HEK293 (cell line): ENCODE measurements around the gene CFAP46.

Source experiments
- CTCF ChIA-PET: fragments of 350-600 bp; formaldehyde crosslinking; extraction: SDS; loops from one replicate; lab custom pipeline; 2021; ENCODE audit warnings: antibody characterized with exemption; lab: Yijun Ruan, JAX
- POLR2A ChIA-PET: fragments of 300-600 bp; formaldehyde crosslinking; extraction: SDS; loops from one replicate; lab custom pipeline; 2020; ENCODE audit warnings: antibody characterized with exemption, inconsistent platforms; lab: Yijun Ruan, JAX
- H3K27ac ChIP-seq: fragments of 200-500 bp; sonication (Bioruptor generic); 2 replicates; pipeline ENCODE4 v1.5.1; 2014; ENCODE audit warnings: low read depth, low read length, control low read depth, inconsistent platforms; ENCODE audit errors: extremely low read depth
- H3K36me3 ChIP-seq, 2 experiments: fragments of 200-500 bp in 1 of 2; sonication (Bioruptor generic) in 1 of 2; 1 replicate in 1 of 2; 2 replicates in 1 of 2; pipeline ENCODE4 v1.5.1; 2014 to 2017; ENCODE audit warnings: inconsistent platforms in 2 of 2, low read length in 2 of 2; ENCODE audit not compliant: control insufficient read depth in 2 of 2, insufficient read depth in 1 of 2
- H3K4me1 ChIP-seq: fragments of 200-500 bp; sonication (Bioruptor generic); 2 replicates; pipeline ENCODE4 v1.5.1; 2014; ENCODE audit warnings: mild to moderate bottlenecking, low read length, inconsistent platforms; ENCODE audit not compliant: control insufficient read depth, insufficient read depth
- H3K4me3 ChIP-seq: 2 replicates; pipeline ENCODE4 v1.5.1; 2011; ENCODE audit warnings: low read depth, mild to moderate bottlenecking, control low read depth, low read length, moderate library complexity
- H3K9me3 ChIP-seq: fragments of 200-500 bp; sonication (Bioruptor generic); 2 replicates; pipeline ENCODE4 v1.5.1; 2014; ENCODE audit warnings: low read depth, low read length, inconsistent platforms; ENCODE audit not compliant: control insufficient read depth, insufficient read depth
- EGR2 ChIP-seq: fragments of 450-650 bp; formaldehyde crosslinking; IDR thresholded peaks from 2 replicates; pipeline ENCODE4 v1.5.1; 2016; ENCODE audit warnings: low read depth, missing biosample characterization, missing genetic modification characterization
- HOXC10 ChIP-seq: sonication (generic); formaldehyde crosslinking; IDR thresholded peaks from 2 replicates; pipeline ENCODE4 v1.8.1; 2023; ENCODE audit warnings: mild to moderate bottlenecking, missing genetic modification reagents
- PRDM1 ChIP-seq: fragments of 450-650 bp; formaldehyde crosslinking; IDR thresholded peaks from 2 replicates; pipeline ENCODE4; 2016; ENCODE audit warnings: missing biosample characterization, missing genetic modification characterization
- TRIM28 ChIP-seq: IDR thresholded peaks from 2 replicates; pipeline ENCODE4 v1.6.1; 2011; ENCODE audit warnings: low read length, control low read depth, borderline replicate concordance
- WT1 ChIP-seq: fragments of 450-650 bp; formaldehyde crosslinking; IDR thresholded peaks from 2 replicates; pipeline ENCODE4 v1.5.1; 2016; ENCODE audit warnings: missing biosample characterization, missing genetic modification characterization
- ZBTB17 ChIP-seq: fragments of 450-650 bp; formaldehyde crosslinking; IDR thresholded peaks from 2 replicates; pipeline ENCODE4 v1.5.1; 2016; ENCODE audit warnings: missing biosample characterization, missing genetic modification characterization
- ZNF112 ChIP-seq: fragments of 450-650 bp; formaldehyde crosslinking; IDR thresholded peaks from 2 replicates; pipeline ENCODE4 v1.5.0; 2017; ENCODE audit warnings: missing biosample characterization, missing genetic modification characterization
- ZNF202 ChIP-seq: fragments of 450-650 bp; formaldehyde crosslinking; IDR thresholded peaks from 2 replicates; pipeline ENCODE4 v1.5.1; 2016; ENCODE audit warnings: missing biosample characterization, missing genetic modification characterization, borderline replicate concordance
- ZNF23 ChIP-seq: fragments of 450-650 bp; formaldehyde crosslinking; IDR thresholded peaks from 2 replicates; pipeline ENCODE4 v1.5.1; 2016; ENCODE audit warnings: missing biosample characterization, missing genetic modification characterization, borderline replicate concordance
- ZNF433 ChIP-seq: fragments of 450-650 bp; formaldehyde crosslinking; IDR thresholded peaks from 2 replicates; pipeline ENCODE4 v1.5.1; 2016; ENCODE audit warnings: missing biosample characterization, missing genetic modification characterization, low read depth
- ZNF560 ChIP-seq: fragments of 450-650 bp; formaldehyde crosslinking; IDR thresholded peaks from 2 replicates; pipeline ENCODE4 v1.5.1; 2017; ENCODE audit warnings: missing biosample characterization, missing genetic modification characterization, borderline replicate concordance
- ZNF791 ChIP-seq: fragments of 450-650 bp; formaldehyde crosslinking; IDR thresholded peaks from 2 replicates; pipeline ENCODE4 v1.5.1; 2016; ENCODE audit warnings: missing biosample characterization, missing genetic modification characterization
- ZSCAN30 ChIP-seq: fragments of 450-650 bp; IDR thresholded peaks from 2 replicates; pipeline ENCODE4 v1.5.1; 2018; ENCODE audit warnings: missing biosample characterization, mild to moderate bottlenecking, missing genetic modification characterization, moderate library complexity
- TF ChIP-seq, protein P1 (sequence below): fragments of 450-650 bp; formaldehyde crosslinking; IDR thresholded peaks from 2 replicates; pipeline ENCODE4 v1.5.1; 2017; ENCODE audit warnings: missing biosample characterization, mild to moderate bottlenecking, missing genetic modification characterization, moderate library complexity
- TF ChIP-seq, protein P2 (sequence below): fragments of 450-650 bp; formaldehyde crosslinking; IDR thresholded peaks from 2 replicates; pipeline ENCODE4 v1.5.1; 2016; ENCODE audit warnings: missing biosample characterization, missing genetic modification characterization
- TF ChIP-seq, protein P3 (sequence below): fragments of 450-650 bp; formaldehyde crosslinking; IDR thresholded peaks from 2 replicates; pipeline ENCODE4 v1.5.1; 2016; ENCODE audit warnings: missing biosample characterization, missing genetic modification characterization, borderline replicate concordance

CFAP46 gene

DNA sequence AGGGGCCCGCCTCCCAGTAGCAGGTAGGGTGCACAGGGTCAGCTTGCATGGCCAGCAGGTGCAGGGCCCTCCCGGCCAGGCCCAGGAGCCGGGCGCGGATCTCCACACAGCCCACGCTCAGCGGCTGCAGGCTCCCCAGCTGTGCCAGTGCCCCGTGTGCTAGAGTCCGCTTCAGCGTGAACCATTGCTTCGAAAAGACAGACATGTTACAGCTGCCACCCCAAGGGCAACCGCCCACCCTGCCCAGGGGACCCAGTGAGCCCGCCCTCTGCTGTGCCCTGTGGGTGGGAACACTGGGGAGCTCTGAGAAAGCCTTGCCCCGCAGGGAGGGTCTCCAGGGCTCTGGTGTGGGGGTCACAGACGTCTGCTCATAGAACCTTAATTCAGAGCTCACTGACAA lies 92.1 kb downstream of the CFAP46 start:
- Histone ChIP-seq H3K27ac (no peak overlapping the region), H3K9me3 (no peaks in the 10 kb centered on the region), H3K4me3 (no peak overlapping the region), H3K4me1 (no peaks in the 10 kb centered on the region), H3K36me3 (no peaks in the 10 kb centered on the region)
- ChIA-PET POLR2A (no interaction called here), CTCF (interaction anchor here (0.8 kb wide), 2 partner anchors 12 to 54 kb away, joined by 3 read pairs; no protein-coding TSS in a partner anchor)
- TF ChIP-seq ZNF23 (tag by site-specific recombination) (no peak), EGR2 (tag by site-specific recombination) (no peak)

DNA sequence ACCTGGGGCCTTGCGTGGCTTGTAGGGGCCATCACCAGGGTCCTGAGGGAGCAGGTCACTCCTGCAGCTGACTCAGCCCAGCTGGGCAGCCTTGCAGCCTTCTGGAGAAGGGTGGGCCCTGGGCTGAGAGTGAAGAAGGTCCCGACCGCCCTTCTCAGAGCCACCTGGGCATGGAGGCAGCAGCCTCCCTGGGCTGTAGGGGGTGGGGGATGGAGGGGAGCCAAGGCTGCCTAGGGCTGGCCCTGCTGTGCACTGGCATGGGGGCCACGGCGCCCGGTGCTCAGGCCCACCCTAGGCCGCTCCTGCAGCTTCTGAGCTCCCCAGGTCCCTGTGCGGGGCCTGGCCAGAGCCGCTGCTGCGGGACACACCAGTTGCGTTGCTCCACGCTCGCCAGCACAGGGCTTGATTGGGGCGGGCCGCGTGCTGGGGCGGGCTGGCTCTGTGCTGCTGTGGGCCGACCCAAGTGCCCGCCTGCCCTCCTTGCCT lies 92.8 kb downstream of the CFAP46 start:
- CTCF ChIA-PET, result interaction anchor here (0.6 kb wide), 1 partner anchor 42 kb away, joined by 3 read pairs; no protein-coding TSS in a partner anchor
- Histone ChIP-seq H3K27ac (no peak overlapping the region), H3K9me3 (no peaks in the 10 kb centered on the region), H3K36me3 (no peaks in the 10 kb centered on the region), H3K4me1 (no peaks in the 10 kb centered on the region), H3K4me3 (no peak overlapping the region)
- no peak for TF ChIP-seq ZNF202 (tag by site-specific recombination)
- TF ChIP-seq ZSCAN30, result no peak
- TF ChIP-seq TRIM28, result no peak
- TF ChIP-seq ZNF112 (tag by site-specific recombination), result no peak
- TF ChIP-seq, protein P1, sequence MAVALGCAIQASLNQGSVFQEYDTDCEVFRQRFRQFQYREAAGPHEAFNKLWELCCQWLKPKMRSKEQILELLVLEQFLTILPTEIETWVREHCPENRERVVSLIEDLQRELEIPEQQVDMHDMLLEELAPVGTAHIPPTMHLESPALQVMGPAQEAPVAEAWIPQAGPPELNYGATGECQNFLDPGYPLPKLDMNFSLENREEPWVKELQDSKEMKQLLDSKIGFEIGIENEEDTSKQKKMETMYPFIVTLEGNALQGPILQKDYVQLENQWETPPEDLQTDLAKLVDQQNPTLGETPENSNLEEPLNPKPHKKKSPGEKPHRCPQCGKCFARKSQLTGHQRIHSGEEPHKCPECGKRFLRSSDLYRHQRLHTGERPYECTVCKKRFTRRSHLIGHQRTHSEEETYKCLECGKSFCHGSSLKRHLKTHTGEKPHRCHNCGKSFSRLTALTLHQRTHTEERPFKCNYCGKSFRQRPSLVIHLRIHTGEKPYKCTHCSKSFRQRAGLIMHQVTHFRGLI (tag by site-specific recombination), result no peak
- no peak for TF ChIP-seq ZNF560 (tag by site-specific recombination)
- TF ChIP-seq ZBTB17, result no peak
- TF ChIP-seq ZNF433 (tag by site-specific recombination), result no peak
- no peak for TF ChIP-seq PRDM1 (tag by site-specific recombination)
- POLR2A ChIA-PET, result no interaction called here

DNA sequence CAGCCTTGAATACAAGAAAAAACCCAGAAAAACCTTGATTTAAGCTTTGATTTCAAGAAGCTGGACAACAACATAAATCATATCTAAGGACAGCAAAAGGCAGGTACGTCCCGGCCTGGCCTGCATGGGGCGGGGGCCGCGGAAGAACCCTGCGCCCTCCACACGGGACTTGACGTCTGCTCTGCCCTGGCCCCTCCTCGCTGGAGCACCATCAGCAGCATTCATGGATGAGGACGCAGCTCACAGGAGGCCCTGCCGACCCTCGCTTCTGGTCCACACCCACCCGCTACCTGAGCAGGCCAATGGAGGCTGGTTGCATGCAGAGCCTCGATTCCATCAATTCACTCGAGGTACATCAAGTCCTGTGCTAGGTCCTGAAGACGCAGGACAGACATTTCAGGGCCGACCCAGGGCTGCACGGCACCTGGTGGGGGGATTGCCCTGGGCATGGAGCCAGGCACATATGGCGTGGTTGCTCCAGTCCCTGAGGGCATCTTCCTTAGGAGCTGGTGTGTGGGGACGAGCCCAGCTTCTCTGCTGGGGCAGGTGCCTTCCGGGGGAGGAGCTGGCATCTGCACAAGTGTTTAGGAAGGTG lies 93.3 kb downstream of the CFAP46 start:
- CTCF ChIA-PET, result interaction anchor here (0.6 to 0.9 kb wide), 2 partner anchors 14 to 42 kb away, joined by 3 to 4 read pairs; no protein-coding TSS in a partner anchor
- Histone ChIP-seq H3K36me3 (no peaks in the 10 kb centered on the region), H3K4me1 (no peaks in the 10 kb centered on the region)

More for the DNA sequence above, 93.3 kb downstream of the CFAP46 start:
- Histone ChIP-seq H3K9me3 (no peaks in the 10 kb centered on the region), H3K27ac (no peak overlapping the region), H3K4me3 (no peak overlapping the region)
- TF ChIP-seq, protein P2, sequence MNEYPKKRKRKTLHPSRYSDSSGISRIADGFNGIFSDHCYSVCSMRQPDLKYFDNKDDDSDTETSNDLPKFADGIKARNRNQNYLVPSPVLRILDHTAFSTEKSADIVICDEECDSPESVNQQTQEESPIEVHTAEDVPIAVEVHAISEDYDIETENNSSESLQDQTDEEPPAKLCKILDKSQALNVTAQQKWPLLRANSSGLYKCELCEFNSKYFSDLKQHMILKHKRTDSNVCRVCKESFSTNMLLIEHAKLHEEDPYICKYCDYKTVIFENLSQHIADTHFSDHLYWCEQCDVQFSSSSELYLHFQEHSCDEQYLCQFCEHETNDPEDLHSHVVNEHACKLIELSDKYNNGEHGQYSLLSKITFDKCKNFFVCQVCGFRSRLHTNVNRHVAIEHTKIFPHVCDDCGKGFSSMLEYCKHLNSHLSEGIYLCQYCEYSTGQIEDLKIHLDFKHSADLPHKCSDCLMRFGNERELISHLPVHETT (tag by site-specific recombination), result no peak
- no peak for TF ChIP-seq HOXC10 (CRISPR knock-in tag)
- TF ChIP-seq WT1 (tag by site-specific recombination), result no peak
- TF ChIP-seq, protein P3, sequence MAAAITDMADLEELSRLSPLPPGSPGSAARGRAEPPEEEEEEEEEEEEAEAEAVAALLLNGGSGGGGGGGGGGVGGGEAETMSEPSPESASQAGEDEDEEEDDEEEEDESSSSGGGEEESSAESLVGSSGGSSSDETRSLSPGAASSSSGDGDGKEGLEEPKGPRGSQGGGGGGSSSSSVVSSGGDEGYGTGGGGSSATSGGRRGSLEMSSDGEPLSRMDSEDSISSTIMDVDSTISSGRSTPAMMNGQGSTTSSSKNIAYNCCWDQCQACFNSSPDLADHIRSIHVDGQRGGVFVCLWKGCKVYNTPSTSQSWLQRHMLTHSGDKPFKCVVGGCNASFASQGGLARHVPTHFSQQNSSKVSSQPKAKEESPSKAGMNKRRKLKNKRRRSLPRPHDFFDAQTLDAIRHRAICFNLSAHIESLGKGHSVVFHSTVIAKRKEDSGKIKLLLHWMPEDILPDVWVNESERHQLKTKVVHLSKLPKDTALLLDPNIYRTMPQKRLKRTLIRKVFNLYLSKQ, result no peak
- TF ChIP-seq ZNF791 (tag by site-specific recombination), result no peak
- no peak for TF ChIP-seq ZBTB17
- POLR2A ChIA-PET, result no interaction called here
